GM10266 (cell line): ENCODE data around the gene CACTIN.
"Not testable (repeated sequence)": the region's sequence is repeated elsewhere in the genome, so short reads cannot be mapped to it uniquely, and the experiment has no call there.

Source experiments
- DNase-seq: peaks from one replicate; pipeline ENCODE4 v3.0.0; 2012; ENCODE audit errors: extremely low spot score
- TF ChIP-seq, protein P1 (sequence below): IDR thresholded peaks from 2 replicates; pipeline ENCODE4 v1.5.1; 2012; ENCODE audit warnings: mild to moderate bottlenecking, low read depth; ENCODE audit not compliant: control insufficient read depth, insufficient read depth; ENCODE audit errors: missing control alignments

CACTIN gene

DNA sequence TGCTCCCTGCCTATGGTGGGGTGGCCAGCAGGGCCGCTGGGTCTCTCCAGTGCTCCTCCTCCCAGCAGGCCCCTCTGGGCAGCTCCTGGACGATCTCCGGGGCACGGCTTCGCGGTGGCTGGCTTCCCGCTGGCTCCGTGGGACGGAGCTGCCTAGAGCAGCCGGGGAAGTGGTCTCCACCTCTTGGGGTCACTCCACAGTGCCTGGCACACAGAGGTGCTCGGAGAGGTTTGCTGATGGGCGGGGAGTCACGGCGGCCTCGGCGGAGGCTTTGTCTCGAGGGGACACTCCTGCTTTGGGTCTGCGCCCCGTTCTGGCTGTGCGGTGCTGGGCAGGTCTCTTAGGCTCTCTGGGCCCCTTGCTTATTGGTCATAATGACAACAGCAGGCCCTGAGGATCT, 9.9 kb upstream of the CACTIN start:
- TF ChIP-seq, protein P1, sequence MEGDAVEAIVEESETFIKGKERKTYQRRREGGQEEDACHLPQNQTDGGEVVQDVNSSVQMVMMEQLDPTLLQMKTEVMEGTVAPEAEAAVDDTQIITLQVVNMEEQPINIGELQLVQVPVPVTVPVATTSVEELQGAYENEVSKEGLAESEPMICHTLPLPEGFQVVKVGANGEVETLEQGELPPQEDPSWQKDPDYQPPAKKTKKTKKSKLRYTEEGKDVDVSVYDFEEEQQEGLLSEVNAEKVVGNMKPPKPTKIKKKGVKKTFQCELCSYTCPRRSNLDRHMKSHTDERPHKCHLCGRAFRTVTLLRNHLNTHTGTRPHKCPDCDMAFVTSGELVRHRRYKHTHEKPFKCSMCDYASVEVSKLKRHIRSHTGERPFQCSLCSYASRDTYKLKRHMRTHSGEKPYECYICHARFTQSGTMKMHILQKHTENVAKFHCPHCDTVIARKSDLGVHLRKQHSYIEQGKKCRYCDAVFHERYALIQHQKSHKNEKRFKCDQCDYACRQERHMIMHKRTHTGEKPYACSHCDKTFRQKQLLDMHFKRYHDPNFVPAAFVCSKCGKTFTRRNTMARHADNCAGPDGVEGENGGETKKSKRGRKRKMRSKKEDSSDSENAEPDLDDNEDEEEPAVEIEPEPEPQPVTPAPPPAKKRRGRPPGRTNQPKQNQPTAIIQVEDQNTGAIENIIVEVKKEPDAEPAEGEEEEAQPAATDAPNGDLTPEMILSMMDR = no peak
- DNase-seq = no peak

DNA sequence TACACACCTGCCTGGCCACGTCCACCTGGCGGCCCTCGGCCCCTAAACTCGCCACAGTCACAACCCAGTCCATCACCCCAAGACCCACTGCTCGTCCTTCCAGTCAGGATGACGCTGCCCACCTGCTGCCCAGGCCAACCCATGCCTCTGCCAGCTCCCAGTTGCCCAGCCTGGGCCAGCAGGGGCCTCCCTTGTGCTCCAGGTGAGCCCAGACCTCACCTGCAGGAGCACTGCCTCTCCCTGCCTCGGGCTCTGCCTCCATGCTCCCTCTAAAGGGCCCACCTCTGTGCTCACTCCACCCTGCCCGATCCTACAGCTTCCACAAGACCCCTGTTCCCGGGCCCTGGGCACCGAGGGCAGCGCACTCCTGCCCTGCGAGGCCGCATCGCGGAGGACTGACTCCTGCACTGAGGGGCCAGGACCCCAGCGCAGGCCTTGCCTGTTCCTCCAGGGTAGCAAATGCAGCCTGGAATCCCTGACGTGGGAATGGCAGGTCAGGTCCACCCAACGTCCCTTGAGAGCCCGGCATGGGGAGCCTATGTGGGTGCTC, 8.0 kb upstream of the CACTIN start:
- TF ChIP-seq, protein P1 = no peak
- DNase-seq = no peak

DNA sequence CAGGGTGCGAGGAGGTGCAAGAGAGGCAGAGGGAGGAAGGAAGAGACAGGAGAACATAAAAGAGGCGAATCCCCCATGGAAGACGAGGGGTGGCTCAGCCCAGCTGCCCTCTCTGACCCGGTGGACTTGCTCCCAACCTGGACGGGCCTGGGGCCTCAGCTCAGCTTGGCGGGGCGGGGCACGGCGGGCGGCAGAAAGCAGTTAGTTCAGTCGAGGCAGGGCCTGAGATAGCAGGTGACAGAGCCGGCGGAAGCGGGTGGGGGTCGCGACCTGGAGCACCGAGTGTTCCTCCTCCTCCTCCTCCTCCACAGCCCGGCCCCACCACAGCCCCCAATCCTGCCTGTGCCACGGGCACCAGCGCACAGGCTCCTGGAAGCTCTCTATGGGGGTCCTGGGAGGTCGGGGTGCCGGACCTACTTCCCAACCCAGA, 7.0 kb upstream of the CACTIN start:
- TF ChIP-seq, protein P1 = no peak
- no peak for DNase-seq

DNA sequence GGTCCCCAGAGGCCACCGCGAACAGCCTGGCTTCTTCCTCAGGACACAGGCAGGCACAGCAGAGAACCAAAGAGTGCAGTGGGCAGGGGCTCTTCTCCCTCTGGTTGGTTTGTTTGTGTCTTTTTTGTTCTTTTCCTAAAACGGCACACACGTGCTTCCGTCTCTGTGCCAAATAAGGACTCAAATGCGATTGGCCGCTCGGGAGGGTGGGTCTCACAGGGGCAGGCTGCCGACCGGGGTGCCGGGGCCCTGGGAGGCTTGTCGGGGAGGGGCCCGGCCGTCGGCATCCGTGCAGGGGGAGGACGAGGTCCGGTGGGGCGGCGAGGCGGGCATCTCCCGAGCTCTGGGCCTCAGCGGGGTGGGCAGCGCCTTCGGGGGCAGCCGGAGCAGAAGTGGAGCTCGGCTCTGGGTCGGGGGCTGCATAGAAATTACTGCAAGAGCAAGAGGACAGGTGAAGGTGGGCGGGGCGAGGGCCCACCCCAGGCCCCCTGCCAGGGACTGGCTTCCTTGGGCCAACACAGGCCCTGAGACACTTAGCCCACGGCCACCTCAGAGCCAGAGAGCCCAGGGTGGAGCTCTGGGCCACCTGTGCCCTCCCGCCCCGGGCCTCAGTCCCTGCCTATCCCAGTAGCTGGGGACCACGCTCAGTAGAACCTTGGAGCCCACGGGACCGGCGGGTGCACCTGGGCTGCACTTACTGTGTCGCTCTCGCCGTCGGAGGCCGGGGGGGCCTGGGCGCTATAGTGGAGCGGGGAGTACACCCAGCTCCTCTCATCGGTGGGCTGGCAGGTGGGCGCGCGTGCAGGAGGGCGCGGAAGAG, 6.4 kb upstream of the CACTIN start:
- no peak for DNase-seq
- TF ChIP-seq, protein P1 = no peak

DNA sequence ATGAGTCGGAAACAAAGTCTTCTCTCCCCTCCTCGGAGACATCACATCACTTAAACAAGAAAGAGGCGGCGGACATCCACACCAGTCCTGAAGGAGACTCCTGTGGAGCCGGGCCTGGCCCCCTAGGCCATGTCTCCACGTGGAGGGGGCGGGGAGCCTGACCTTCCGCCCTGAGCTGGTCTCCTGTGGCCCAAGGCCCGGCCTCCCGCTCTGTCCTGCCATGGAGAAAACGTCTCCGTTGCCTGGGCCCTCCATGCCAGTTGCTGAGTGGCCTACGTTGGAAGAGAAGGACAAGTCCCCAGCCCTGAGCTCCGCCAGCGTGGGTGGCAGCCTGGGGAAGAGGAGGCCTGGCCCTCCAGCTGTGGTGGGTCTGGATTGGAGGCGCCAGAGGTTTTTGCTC, 5.5 kb upstream of the CACTIN start:
- TF ChIP-seq, protein P1 = no peak
- no peak for DNase-seq

DNA sequence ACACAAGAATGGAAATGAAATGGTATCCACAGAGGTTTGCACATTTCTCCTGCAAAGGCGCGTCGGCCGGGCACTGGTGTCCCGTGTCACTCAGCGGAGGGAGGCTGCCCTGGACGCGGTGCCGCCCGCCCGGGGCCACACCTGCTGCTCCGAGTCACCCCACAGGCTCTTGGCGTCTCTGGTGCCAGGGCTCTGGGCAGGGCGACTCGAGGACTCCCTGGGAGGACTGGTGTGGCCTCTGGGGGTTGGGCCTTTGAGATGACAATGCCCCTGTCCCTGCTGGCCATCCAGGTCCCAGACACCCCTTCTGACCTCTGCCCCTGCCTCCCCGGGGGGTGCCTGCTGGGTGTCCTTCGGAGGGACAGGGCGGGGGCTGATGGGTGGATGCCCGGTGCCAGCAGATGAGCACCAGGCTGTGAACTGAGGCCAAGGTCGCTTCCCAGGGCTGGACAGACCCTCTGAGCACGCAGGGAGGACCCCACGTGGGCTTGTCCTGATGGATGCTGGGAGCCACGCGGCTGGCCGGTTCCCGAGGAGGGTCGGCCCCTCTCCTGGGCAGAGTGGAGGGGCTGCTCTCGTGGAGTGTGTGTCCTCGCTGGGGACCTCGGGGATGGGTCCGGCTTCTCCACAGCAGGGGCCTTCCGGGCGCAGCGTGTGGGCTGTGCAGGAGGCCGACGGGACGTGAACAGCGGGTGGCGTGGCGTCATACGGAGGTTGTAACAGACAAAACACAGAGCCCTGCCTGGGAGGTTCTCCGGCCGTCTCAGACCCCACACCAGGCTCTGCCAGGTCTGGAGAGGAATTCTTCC, 4.7 kb upstream of the CACTIN start:
- no peak for DNase-seq
- TF ChIP-seq, protein P1 = no peak

DNA sequence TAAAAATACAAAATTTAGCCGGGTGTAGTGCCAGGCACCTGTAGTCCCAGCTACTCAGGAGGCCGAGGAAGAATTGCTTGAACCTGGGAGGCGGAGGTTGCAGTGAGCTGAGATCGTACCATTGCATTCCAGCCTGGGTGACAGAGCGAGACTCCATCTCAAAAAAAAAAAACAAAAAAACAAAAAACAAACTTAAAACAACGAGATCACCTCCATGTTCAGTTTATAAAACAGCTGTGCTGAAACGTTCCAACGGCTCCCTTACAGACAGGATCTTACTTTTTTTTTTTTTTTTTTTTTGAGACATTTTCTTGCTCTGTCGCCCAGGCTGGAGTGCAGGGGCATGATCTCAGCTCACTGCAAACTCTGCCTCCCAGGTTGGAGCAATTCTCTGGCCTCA, 2.2 kb upstream of the CACTIN start:
- DNase-seq = not testable (repeated sequence)
